ENCODE data around the gene CFAP126. TPM values are rescaled to one million over a fixed set of nuclear protein-coding genes. Genes with fewer than 3 reads are reported as not detected.
"Not testable (repeated sequence)": the region's sequence is repeated elsewhere in the genome, so short reads cannot be mapped to it uniquely, and the experiment has no call there.

The CFAP126 gene
- total RNA-seq, 2 donors from 2014 or later: 0.86 to 1.2 TPM

- Histone ChIP-seq H3K4me1 (ENCODE audit: control insufficient read depth, insufficient read depth, low read length) (no peaks in the 10 kb centered on the region), H3K36me3 (ENCODE audit: control insufficient read depth, insufficient read depth, low read length) (no peaks in the 10 kb centered on the region), H3K27ac (ENCODE audit: low read depth, low read length) (peak overlapping the region; percentile 98), H3K9me3 (ENCODE audit: control insufficient read depth, low read length) (no peaks in the 10 kb centered on the region), H3K9ac (ENCODE audit: extremely low read depth, low read length, poor library complexity, severe bottlenecking) (peak overlapping the region; percentile 94), H3K4me3 (ENCODE audit: low read length) (peak overlapping the region; percentile 96), H3K27me3 (ENCODE audit: control insufficient read depth, insufficient read depth, low read length, poor library complexity, severe bottlenecking) (no peaks in the 10 kb centered on the region)
- H3K27ac Mint-ChIP-seq: peak overlapping the region; percentile 99
- no peak for TF ChIP-seq CTCF (conservative IDR thresholded peaks at IDR 0.05)
- peaks cover 2% of the 10 kb centered on the region for H3K36me3 Mint-ChIP-seq (ENCODE audit: low read depth)
- no peak for DNase-seq
- peaks cover 21% of the 10 kb centered on the region for H3K27me3 Mint-ChIP-seq (ENCODE audit: insufficient read depth)
- H3K4me1 Mint-ChIP-seq: peaks cover 4% of the 10 kb centered on the region
- WGBS, 2 experiments (ENCODE audit: insufficient coverage in 1 of 2, insufficient read length in 1 of 2): 56 to 66% methylated on average over 17 of the region's 17 CpGs
- H3K9me3 Mint-ChIP-seq: peaks cover 6% of the 10 kb centered on the region
- peak overlapping the region; percentile 89 for H3K4me3 Mint-ChIP-seq
Measured at GRCh38 chr1:161398900-161399256, 31.2 kb upstream of the CFAP126 start.

GRCh38 chr1:161397038-161397437 lies 29.4 kb upstream of the CFAP126 start:
- not testable (repeated sequence) for H3K4me3 ChIP-seq (ENCODE audit: low read length); H3K4me3 Mint-ChIP-seq; H3K9me3 Mint-ChIP-seq; H3K27ac Mint-ChIP-seq; H3K27me3 ChIP-seq (ENCODE audit: control insufficient read depth, insufficient read depth, low read length, poor library complexity, severe bottlenecking); H3K9ac ChIP-seq (ENCODE audit: extremely low read depth, low read length, poor library complexity, severe bottlenecking); H3K36me3 ChIP-seq (ENCODE audit: control insufficient read depth, insufficient read depth, low read length); H3K4me1 Mint-ChIP-seq; H3K36me3 Mint-ChIP-seq (ENCODE audit: low read depth); H3K4me1 ChIP-seq (ENCODE audit: control insufficient read depth, insufficient read depth, low read length); H3K9me3 ChIP-seq (ENCODE audit: control insufficient read depth, low read length); H3K27ac ChIP-seq (ENCODE audit: low read depth, low read length); H3K27me3 Mint-ChIP-seq (ENCODE audit: insufficient read depth); DNase-seq
- WGBS, 2 experiments (ENCODE audit: insufficient coverage in 1 of 2, insufficient read length in 1 of 2): 95 to 100% methylated on average over 2 to 8 of the region's 8 CpGs

- H3K27ac Mint-ChIP-seq: no peak overlapping the region
- H3K36me3 ChIP-seq (ENCODE audit: control insufficient read depth, insufficient read depth, low read length): no peaks in the 10 kb centered on the region
- no peaks in the 10 kb centered on the region for H3K9me3 Mint-ChIP-seq
- no peaks in the 10 kb centered on the region for H3K4me1 ChIP-seq (ENCODE audit: control insufficient read depth, insufficient read depth, low read length)
- no peak overlapping the region for H3K9ac ChIP-seq (ENCODE audit: extremely low read depth, low read length, poor library complexity, severe bottlenecking)
- peaks cover 7% of the 10 kb centered on the region for H3K27me3 Mint-ChIP-seq (ENCODE audit: insufficient read depth)
- H3K27me3 ChIP-seq (ENCODE audit: control insufficient read depth, insufficient read depth, low read length, poor library complexity, severe bottlenecking): no peaks in the 10 kb centered on the region
- no peak for TF ChIP-seq CTCF (conservative IDR thresholded peaks at IDR 0.05)
- DNase-seq: no peak
- H3K9me3 ChIP-seq (ENCODE audit: control insufficient read depth, low read length): no peaks in the 10 kb centered on the region
- no peak overlapping the region for H3K4me3 ChIP-seq (ENCODE audit: low read length)
- no peak overlapping the region for H3K4me3 Mint-ChIP-seq
- no peak overlapping the region for H3K27ac ChIP-seq (ENCODE audit: low read depth, low read length)
- H3K36me3 Mint-ChIP-seq (ENCODE audit: low read depth): no peaks in the 10 kb centered on the region
- peaks cover 4% of the 10 kb centered on the region for H3K4me1 Mint-ChIP-seq
Measured at GRCh38 chr1:161393151-161393550, 25.5 kb upstream of the CFAP126 start.

GRCh38 chr1:161391611-161392010 lies 23.9 kb upstream of the CFAP126 start:
- no peaks in the 10 kb centered on the region for H3K9me3 Mint-ChIP-seq
- H3K4me1 Mint-ChIP-seq: peaks cover 4% of the 10 kb centered on the region
- Histone ChIP-seq H3K4me3 (ENCODE audit: low read length) (no peak overlapping the region), H3K27me3 (ENCODE audit: control insufficient read depth, insufficient read depth, low read length, poor library complexity, severe bottlenecking) (no peaks in the 10 kb centered on the region), H3K4me1 (ENCODE audit: control insufficient read depth, insufficient read depth, low read length) (no peaks in the 10 kb centered on the region), H3K36me3 (ENCODE audit: control insufficient read depth, insufficient read depth, low read length) (no peaks in the 10 kb centered on the region), H3K27ac (ENCODE audit: low read depth, low read length) (no peak overlapping the region), H3K9me3 (ENCODE audit: control insufficient read depth, low read length) (no peaks in the 10 kb centered on the region), H3K9ac (ENCODE audit: extremely low read depth, low read length, poor library complexity, severe bottlenecking) (no peak overlapping the region)
- no peak for TF ChIP-seq CTCF (conservative IDR thresholded peaks at IDR 0.05)
- 94 to 98% methylated on average over 6 to 8 of the region's 8 CpGs for WGBS, 2 experiments (ENCODE audit: insufficient coverage in 1 of 2, insufficient read length in 1 of 2)
- no peaks in the 10 kb centered on the region for H3K36me3 Mint-ChIP-seq (ENCODE audit: low read depth)
- no peak overlapping the region for H3K4me3 Mint-ChIP-seq
- no peak overlapping the region for H3K27ac Mint-ChIP-seq
- peaks cover 7% of the 10 kb centered on the region for H3K27me3 Mint-ChIP-seq (ENCODE audit: insufficient read depth)
- no peak for DNase-seq

- DNase-seq; H3K27ac Mint-ChIP-seq; H3K27me3 ChIP-seq (ENCODE audit: control insufficient read depth, insufficient read depth, low read length, poor library complexity, severe bottlenecking); H3K4me1 ChIP-seq (ENCODE audit: control insufficient read depth, insufficient read depth, low read length); H3K36me3 Mint-ChIP-seq (ENCODE audit: low read depth); H3K36me3 ChIP-seq (ENCODE audit: control insufficient read depth, insufficient read depth, low read length); H3K27me3 Mint-ChIP-seq (ENCODE audit: insufficient read depth); H3K4me1 Mint-ChIP-seq; H3K9me3 Mint-ChIP-seq; H3K9ac ChIP-seq (ENCODE audit: extremely low read depth, low read length, poor library complexity, severe bottlenecking); H3K27ac ChIP-seq (ENCODE audit: low read depth, low read length); H3K9me3 ChIP-seq (ENCODE audit: control insufficient read depth, low read length): not testable (repeated sequence)
- 91 to 98% methylated on average over 5 to 7 of the region's 7 CpGs for WGBS, 2 experiments (ENCODE audit: insufficient coverage in 1 of 2, insufficient read length in 1 of 2)
- peak overlapping the region; percentile 90 for H3K4me3 ChIP-seq (ENCODE audit: low read length)
- peak overlapping the region; percentile 88 for H3K4me3 Mint-ChIP-seq
Measured at GRCh38 chr1:161391136-161391535, 23.5 kb upstream of the CFAP126 start.
